Loucy (cell line): Measurements from ENCODE around the gene COX17.

Experiments
- H2AFZ ChIP-seq: fragments of 200-600 bp; sonication (generic); 2 replicates; pipeline ENCODE4 v1.6.0; 2016; ENCODE audit warnings: antibody characterized with exemption, mild to moderate bottlenecking, low read length, moderate library complexity
- H3F3A ChIP-seq: fragments of 200-600 bp; 2 replicates; pipeline ENCODE4 v1.6.0; 2016; ENCODE audit warnings: antibody characterized with exemption, low read depth, mild to moderate bottlenecking
- H3K27me3 ChIP-seq: fragments of 200-600 bp; sonication (generic); 2 replicates; pipeline ENCODE4 v1.6.1; 2014; ENCODE audit warnings: low read length, mild to moderate bottlenecking; ENCODE audit not compliant: insufficient read depth, poor library complexity, severe bottlenecking
- H3K36me3 ChIP-seq: fragments of 200-600 bp; sonication (generic); 2 replicates; pipeline ENCODE4 v1.6.1; 2016; ENCODE audit warnings: low read length; ENCODE audit not compliant: insufficient read depth
- H3K4me1 ChIP-seq: fragments of 200-600 bp; sonication (generic); 2 replicates; pipeline ENCODE4 v1.5.1; 2014; ENCODE audit warnings: low read length, mild to moderate bottlenecking; ENCODE audit not compliant: insufficient read depth, poor library complexity, severe bottlenecking
- H3K4me2 ChIP-seq: fragments of 200-600 bp; sonication (generic); 2 replicates; pipeline ENCODE4 v1.6.0; 2014; ENCODE audit warnings: antibody characterized with exemption, low read length, low read depth, mild to moderate bottlenecking; ENCODE audit not compliant: poor library complexity, severe bottlenecking
- H3K4me3 ChIP-seq: fragments of 200-600 bp; sonication (generic); 2 replicates; pipeline ENCODE4 v1.5.1; 2014; ENCODE audit warnings: low read length, mild to moderate bottlenecking, mixed read lengths; ENCODE audit not compliant: poor library complexity, severe bottlenecking
- H3K79me2 ChIP-seq: fragments of 200-600 bp; sonication (generic); 2 replicates; pipeline ENCODE4 v1.6.1; 2014; ENCODE audit warnings: low read length; ENCODE audit not compliant: insufficient read depth
- H3K9ac ChIP-seq: fragments of 200-600 bp; sonication (generic); 2 replicates; pipeline ENCODE4 v1.6.0; 2014; ENCODE audit warnings: mild to moderate bottlenecking, low read depth, low read length, moderate library complexity; ENCODE audit not compliant: poor library complexity, severe bottlenecking
- H3K9me2 ChIP-seq: fragments of 200-600 bp; sonication (generic); replicated peaks from 2 replicates; pipeline ENCODE4 v1.6.1; 2016; ENCODE audit warnings: low read depth, low read length, mixed read lengths
- H3K9me3 ChIP-seq: fragments of 200-600 bp; sonication (generic); 2 replicates; pipeline ENCODE4 v1.6.1; 2014; ENCODE audit warnings: mild to moderate bottlenecking, antibody characterized with exemption, low read length, low read depth; ENCODE audit not compliant: insufficient read depth
- H4K20me1 ChIP-seq: fragments of 200-600 bp; sonication (generic); 2 replicates; pipeline ENCODE4 v1.6.0; 2014; ENCODE audit warnings: antibody characterized with exemption, low read length, mild to moderate bottlenecking; ENCODE audit not compliant: insufficient read depth, poor library complexity, severe bottlenecking
- EZH2phosphoT487 ChIP-seq: fragments of 200-600 bp; IDR thresholded peaks from 2 replicates; pipeline ENCODE4 v1.6.1; 2018; ENCODE audit warnings: antibody characterized with exemption, mild to moderate bottlenecking, moderate library complexity, borderline replicate concordance
- TF ChIP-seq, protein P1 (sequence below): fragments of 200-600 bp; sonication (generic); conservative IDR thresholded peaks from 2 replicates; pipeline ENCODE4 v1.5.1; 2014; ENCODE audit warnings: mild to moderate bottlenecking, antibody characterized with exemption, low read length

Gene COX17

DNA sequence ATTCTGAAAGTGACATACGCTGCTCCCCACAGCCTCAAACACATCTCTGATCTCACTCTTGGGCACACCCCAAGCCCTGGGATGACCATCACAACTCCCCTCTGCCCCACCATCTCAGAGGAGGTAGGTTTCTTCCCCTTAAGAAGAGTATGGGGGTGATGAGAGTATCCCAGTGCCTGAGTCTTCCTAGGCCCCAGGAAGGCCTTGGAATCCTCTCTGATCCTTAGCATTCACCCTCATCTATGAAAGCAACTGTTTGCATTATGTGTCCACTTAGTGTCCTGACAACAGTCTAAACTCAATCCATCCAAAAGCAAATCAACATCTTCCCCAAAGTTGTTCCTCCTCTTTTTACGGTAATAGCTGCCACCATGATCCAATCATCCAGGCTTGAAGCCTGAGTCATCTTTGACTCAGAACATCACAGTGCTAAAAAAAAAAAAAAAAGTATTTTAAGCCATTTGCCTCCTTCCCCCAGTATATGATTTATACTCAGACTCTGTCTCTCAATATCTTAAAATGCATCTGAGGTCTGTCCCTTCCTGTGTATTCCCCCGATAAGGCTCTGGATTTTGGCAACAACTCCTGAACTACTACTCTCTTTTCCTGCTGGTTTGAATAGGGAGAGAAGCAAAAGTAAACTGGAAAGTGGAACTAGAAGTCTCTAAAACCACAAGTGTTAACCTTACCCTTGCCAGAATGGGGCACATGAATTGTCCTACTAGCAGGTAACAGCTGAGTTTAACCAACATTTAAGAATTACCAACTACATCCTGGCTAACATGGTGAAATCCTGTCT lies 39.3 kb downstream of the COX17 start:
- no peak overlapping the region for H2AFZ ChIP-seq
- no peaks in the 10 kb centered on the region for H3K79me2 ChIP-seq
- H3K9ac ChIP-seq: peak overlapping the region; percentile 63
- H3K9me3 ChIP-seq: no peaks in the 10 kb centered on the region
- no peak overlapping the region for H3K4me3 ChIP-seq
- no peaks in the 10 kb centered on the region for H4K20me1 ChIP-seq
- no peaks in the 10 kb centered on the region for H3F3A ChIP-seq
- no peaks in the 10 kb centered on the region for H3K27me3 ChIP-seq
- H3K9me2 ChIP-seq: no peaks in the 10 kb centered on the region
- TF ChIP-seq, protein P1, sequence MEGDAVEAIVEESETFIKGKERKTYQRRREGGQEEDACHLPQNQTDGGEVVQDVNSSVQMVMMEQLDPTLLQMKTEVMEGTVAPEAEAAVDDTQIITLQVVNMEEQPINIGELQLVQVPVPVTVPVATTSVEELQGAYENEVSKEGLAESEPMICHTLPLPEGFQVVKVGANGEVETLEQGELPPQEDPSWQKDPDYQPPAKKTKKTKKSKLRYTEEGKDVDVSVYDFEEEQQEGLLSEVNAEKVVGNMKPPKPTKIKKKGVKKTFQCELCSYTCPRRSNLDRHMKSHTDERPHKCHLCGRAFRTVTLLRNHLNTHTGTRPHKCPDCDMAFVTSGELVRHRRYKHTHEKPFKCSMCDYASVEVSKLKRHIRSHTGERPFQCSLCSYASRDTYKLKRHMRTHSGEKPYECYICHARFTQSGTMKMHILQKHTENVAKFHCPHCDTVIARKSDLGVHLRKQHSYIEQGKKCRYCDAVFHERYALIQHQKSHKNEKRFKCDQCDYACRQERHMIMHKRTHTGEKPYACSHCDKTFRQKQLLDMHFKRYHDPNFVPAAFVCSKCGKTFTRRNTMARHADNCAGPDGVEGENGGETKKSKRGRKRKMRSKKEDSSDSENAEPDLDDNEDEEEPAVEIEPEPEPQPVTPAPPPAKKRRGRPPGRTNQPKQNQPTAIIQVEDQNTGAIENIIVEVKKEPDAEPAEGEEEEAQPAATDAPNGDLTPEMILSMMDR: no peak
- TF ChIP-seq EZH2phosphoT487: no peak
- H3K4me2 ChIP-seq: no peak overlapping the region
- H3K4me1 ChIP-seq: peaks cover 11% of the 10 kb centered on the region
- no peaks in the 10 kb centered on the region for H3K36me3 ChIP-seq

DNA sequence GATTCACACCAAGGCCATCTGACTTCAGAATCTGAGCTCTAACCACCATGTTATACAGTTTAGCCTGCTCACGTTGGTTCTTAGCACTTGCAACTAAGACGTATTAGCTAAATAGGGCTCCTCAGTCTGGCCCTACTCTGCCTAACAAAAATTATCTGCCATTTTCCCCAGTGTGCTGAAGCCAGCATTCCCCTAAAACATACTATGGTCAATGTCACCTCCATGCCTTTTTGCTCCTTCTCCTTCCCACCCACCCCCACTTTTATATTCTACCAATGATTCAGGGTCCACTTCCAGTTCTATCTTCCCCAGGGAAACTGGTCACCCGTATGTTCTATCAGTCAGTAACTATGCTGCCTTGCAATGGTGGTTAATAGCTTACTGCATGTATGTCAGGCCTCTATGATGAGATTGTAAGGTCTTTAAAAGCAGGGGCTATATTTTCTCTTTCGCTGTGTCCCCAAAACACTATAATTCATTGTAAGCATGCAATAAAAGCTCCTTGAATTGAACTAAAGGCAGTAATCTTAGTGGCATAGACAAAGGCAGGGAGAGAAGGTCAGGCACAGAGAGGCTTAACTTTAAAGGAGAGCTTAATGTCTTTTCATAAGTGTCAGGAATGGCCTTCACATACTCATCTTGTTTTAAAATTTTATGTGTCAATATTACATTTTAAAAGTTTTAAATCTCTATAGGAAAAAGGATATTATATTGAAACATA lies 40.2 kb downstream of the COX17 start:
- no peaks in the 10 kb centered on the region for H3K27me3 ChIP-seq
- H3K4me2 ChIP-seq: no peak overlapping the region
- no peak overlapping the region for H3K4me3 ChIP-seq
- TF ChIP-seq, protein P1: no peak
- no peak for TF ChIP-seq EZH2phosphoT487
- H3K9ac ChIP-seq: no peak overlapping the region
- peaks cover 11% of the 10 kb centered on the region for H3K4me1 ChIP-seq
- H3K36me3 ChIP-seq: no peaks in the 10 kb centered on the region
- H3F3A ChIP-seq: no peaks in the 10 kb centered on the region
- no peaks in the 10 kb centered on the region for H3K9me3 ChIP-seq
- H4K20me1 ChIP-seq: no peaks in the 10 kb centered on the region
- H3K79me2 ChIP-seq: no peaks in the 10 kb centered on the region
- no peaks in the 10 kb centered on the region for H3K9me2 ChIP-seq
- H2AFZ ChIP-seq: no peak overlapping the region

DNA sequence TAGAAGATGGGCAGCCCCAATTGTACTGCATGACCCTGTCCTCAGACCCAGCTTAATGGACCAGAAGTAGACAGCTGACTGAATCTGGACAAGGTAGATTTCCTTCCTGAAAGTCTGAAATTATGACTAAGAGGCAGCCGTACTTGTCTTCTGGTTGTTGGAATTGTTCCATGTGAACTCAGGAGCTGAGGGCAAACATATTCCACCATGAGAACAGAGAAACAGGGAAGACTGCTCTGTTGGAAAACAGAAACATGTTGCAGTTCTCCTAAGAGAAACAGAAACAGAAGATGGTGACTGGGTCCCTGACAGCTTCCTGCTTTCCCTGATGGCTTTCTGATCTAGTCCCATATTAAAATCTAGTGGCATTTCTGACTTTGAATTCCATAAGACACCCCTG lies 41.0 kb downstream of the COX17 start:
- H3K79me2 ChIP-seq: no peaks in the 10 kb centered on the region
- no peaks in the 10 kb centered on the region for H3K36me3 ChIP-seq
- no peak overlapping the region for H2AFZ ChIP-seq
- H3K27me3 ChIP-seq: no peaks in the 10 kb centered on the region
- no peaks in the 10 kb centered on the region for H3K9me2 ChIP-seq
- no peaks in the 10 kb centered on the region for H3K9me3 ChIP-seq
- no peak overlapping the region for H3K9ac ChIP-seq
- H4K20me1 ChIP-seq: no peaks in the 10 kb centered on the region
- H3F3A ChIP-seq: no peaks in the 10 kb centered on the region
- no peak overlapping the region for H3K4me2 ChIP-seq
- H3K4me3 ChIP-seq: no peak overlapping the region
- peaks cover 11% of the 10 kb centered on the region for H3K4me1 ChIP-seq
- no peak for TF ChIP-seq EZH2phosphoT487
- TF ChIP-seq, protein P1: no peak
